ENCODE measurements around the gene SOX18.

SOX18 gene

DNA sequence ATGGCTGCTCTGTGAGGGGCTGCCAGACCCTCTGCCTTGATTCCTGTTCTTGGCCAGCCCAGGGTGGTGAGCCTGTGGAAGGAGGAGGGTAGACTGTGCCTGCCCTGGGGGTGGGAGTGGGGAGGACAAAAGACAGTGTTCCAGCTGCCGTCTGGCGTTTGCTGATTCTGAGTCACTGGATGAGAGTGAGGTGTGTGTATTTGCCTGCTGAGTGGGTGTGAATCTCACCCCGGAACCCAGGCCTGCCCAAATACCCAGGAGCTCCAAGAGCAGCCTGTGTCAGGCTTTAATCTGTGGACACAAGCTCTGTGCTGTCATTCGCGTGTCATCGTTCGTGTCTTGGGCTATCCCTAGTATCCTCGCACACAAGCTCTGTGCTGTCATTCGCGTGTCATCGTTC, 37.4 kb upstream of the SOX18 start:
- TF ChIP-seq PPARA (CRISPR knock-in tag; IDR thresholded peaks at IDR 0.05; ENCODE audit: borderline replicate concordance): no peak
- TF ChIP-seq ISL1 (CRISPR knock-in tag; IDR thresholded peaks at IDR 0.05): no peak
- no peak for TF ChIP-seq ZFP3 (CRISPR knock-in tag; IDR thresholded peaks at IDR 0.05)
- TF ChIP-seq BACH2 (CRISPR knock-in tag; IDR thresholded peaks at IDR 0.05; ENCODE audit: borderline replicate concordance): no peak
- TF ChIP-seq ARNTL (CRISPR knock-in tag; IDR thresholded peaks at IDR 0.05; ENCODE audit: borderline replicate concordance, low read depth): no peak
- TF ChIP-seq, protein P1, sequence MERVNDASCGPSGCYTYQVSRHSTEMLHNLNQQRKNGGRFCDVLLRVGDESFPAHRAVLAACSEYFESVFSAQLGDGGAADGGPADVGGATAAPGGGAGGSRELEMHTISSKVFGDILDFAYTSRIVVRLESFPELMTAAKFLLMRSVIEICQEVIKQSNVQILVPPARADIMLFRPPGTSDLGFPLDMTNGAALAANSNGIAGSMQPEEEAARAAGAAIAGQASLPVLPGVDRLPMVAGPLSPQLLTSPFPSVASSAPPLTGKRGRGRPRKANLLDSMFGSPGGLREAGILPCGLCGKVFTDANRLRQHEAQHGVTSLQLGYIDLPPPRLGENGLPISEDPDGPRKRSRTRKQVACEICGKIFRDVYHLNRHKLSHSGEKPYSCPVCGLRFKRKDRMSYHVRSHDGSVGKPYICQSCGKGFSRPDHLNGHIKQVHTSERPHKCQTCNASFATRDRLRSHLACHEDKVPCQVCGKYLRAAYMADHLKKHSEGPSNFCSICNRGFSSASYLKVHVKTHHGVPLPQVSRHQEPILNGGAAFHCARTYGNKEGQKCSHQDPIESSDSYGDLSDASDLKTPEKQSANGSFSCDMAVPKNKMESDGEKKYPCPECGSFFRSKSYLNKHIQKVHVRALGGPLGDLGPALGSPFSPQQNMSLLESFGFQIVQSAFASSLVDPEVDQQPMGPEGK (CRISPR knock-in tag; IDR thresholded peaks at IDR 0.05; ENCODE audit: borderline replicate concordance): no peak
- TF ChIP-seq RARB (CRISPR knock-in tag; IDR thresholded peaks at IDR 0.05): no peak
- TF ChIP-seq, protein P2, sequence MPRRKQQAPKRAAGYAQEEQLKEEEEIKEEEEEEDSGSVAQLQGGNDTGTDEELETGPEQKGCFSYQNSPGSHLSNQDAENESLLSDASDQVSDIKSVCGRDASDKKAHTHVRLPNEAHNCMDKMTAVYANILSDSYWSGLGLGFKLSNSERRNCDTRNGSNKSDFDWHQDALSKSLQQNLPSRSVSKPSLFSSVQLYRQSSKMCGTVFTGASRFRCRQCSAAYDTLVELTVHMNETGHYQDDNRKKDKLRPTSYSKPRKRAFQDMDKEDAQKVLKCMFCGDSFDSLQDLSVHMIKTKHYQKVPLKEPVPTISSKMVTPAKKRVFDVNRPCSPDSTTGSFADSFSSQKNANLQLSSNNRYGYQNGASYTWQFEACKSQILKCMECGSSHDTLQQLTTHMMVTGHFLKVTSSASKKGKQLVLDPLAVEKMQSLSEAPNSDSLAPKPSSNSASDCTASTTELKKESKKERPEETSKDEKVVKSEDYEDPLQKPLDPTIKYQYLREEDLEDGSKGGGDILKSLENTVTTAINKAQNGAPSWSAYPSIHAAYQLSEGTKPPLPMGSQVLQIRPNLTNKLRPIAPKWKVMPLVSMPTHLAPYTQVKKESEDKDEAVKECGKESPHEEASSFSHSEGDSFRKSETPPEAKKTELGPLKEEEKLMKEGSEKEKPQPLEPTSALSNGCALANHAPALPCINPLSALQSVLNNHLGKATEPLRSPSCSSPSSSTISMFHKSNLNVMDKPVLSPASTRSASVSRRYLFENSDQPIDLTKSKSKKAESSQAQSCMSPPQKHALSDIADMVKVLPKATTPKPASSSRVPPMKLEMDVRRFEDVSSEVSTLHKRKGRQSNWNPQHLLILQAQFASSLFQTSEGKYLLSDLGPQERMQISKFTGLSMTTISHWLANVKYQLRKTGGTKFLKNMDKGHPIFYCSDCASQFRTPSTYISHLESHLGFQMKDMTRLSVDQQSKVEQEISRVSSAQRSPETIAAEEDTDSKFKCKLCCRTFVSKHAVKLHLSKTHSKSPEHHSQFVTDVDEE (CRISPR knock-in tag; IDR thresholded peaks at IDR 0.05): no peak
- TF ChIP-seq GLIS3 (CRISPR knock-in tag; IDR thresholded peaks at IDR 0.05): no peak
- no peak for TF ChIP-seq ZFP30 (CRISPR knock-in tag; IDR thresholded peaks at IDR 0.05)
- TF ChIP-seq, protein P3, sequence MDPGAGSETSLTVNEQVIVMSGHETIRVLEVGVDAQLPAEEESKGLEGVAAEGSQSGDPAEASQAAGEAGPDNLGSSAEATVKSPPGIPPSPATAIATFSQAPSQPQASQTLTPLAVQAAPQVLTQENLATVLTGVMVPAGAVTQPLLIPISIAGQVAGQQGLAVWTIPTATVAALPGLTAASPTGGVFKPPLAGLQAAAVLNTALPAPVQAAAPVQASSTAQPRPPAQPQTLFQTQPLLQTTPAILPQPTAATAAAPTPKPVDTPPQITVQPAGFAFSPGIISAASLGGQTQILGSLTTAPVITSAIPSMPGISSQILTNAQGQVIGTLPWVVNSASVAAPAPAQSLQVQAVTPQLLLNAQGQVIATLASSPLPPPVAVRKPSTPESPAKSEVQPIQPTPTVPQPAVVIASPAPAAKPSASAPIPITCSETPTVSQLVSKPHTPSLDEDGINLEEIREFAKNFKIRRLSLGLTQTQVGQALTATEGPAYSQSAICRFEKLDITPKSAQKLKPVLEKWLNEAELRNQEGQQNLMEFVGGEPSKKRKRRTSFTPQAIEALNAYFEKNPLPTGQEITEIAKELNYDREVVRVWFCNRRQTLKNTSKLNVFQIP (CRISPR knock-in tag; IDR thresholded peaks at IDR 0.05; ENCODE audit: borderline replicate concordance, low read depth): no peak
- TF ChIP-seq SNAI2 (CRISPR knock-in tag; IDR thresholded peaks at IDR 0.05): no peak
- TF ChIP-seq ZC3H10 (CRISPR knock-in tag; IDR thresholded peaks at IDR 0.05): no peak
- no peak for TF ChIP-seq CSDC2 (CRISPR knock-in tag; IDR thresholded peaks at IDR 0.05)
- TF ChIP-seq OSR1 (CRISPR knock-in tag; IDR thresholded peaks at IDR 0.05): no peak
- TF ChIP-seq, protein P4, sequence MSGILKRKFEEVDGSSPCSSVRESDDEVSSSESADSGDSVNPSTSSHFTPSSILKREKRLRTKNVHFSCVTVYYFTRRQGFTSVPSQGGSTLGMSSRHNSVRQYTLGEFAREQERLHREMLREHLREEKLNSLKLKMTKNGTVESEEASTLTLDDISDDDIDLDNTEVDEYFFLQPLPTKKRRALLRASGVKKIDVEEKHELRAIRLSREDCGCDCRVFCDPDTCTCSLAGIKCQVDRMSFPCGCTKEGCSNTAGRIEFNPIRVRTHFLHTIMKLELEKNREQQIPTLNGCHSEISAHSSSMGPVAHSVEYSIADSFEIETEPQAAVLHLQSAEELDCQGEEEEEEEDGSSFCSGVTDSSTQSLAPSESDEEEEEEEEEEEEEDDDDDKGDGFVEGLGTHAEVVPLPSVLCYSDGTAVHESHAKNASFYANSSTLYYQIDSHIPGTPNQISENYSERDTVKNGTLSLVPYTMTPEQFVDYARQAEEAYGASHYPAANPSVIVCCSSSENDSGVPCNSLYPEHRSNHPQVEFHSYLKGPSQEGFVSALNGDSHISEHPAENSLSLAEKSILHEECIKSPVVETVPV (CRISPR knock-in tag; IDR thresholded peaks at IDR 0.05): no peak
- no peak for TF ChIP-seq TCF4 (CRISPR knock-in tag; IDR thresholded peaks at IDR 0.05; ENCODE audit: borderline replicate concordance)

DNA sequence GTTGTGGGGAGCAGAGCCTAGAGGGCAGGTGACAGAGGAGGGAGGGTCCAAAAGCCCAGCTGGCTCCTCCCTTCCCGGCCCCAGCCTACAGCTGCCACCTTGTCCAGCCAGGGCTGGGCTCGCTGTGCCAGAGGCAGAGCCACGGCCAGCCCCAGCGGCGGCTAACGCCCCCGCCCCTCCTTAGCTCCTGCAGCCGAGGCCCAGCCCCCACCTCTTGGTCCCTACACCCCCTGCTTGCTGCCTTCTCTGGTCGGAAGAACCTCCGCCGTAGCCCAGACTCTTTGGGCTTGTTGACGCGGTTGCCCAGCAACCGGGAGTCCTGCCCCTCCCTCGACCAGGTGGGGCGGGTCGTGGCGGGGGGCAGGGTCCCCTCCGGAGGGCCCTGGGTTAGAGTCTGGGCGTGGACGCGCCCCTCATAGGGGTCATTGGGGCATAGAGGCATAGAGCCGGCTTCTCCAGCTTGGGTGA, 35.3 kb upstream of the SOX18 start:
- ATAC-seq: no peak
- no peak for TF ChIP-seq RARB (CRISPR knock-in tag; IDR thresholded peaks at IDR 0.05)

More for the DNA sequence above, 37.4 kb upstream of the SOX18 start:
- no peak for ATAC-seq

DNA sequence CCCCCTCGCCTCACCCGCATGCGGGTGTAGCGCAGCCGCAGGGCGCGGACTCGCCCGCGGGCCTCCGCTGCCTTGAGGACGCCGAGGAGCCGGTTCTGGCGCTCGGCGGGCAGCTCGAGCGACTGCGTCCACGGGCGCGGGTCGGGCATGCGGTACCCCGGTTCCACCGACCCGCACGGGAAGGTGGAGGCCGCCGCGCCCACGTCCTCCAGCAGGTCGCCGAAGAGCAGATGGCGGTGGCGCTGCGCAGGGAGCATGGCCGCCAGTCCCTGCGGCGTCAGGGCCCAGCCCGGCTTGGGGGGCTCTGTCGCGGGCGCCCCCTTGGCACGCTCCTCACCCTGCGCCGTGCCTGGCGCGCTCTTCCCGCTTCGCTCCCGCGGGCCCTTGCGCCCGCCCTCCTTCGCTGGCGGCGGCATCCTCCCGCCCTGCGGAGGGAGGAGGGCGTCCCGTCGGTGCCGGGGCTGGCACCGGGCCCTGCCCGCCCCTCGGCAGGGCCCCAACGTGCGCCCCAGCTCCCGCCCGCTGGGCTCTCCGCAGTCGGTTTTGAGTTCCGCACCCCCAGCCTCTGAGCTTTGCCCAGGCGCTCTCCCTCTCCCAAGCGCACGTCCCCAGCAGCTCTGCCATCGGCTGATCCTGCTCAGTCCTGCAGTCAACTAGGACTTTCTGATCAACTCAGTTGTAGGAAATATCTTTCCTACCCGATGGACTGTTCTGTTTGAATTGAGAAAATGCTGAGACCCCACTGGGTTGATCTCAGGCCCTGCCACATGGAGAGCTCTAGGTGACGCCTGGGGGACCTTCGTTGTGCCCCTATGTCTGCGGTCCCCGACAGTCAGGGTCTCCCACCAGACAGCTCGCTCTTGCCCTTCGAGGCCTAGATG, 34.6 kb upstream of the SOX18 start, which contains the start of gene LKAAEAR1:
LKAAEAR1 (minus strand) TSS at position 595 of the 881 bp plus-strand sequence; CDS start at position 416, 179 bp downstream.
- no peak; the same call in 1 of the 3 replicates for ATAC-seq

More for the DNA sequence above, 34.6 kb upstream of the SOX18 start, which contains the start of gene LKAAEAR1:
- TF ChIP-seq ZNF8 (CRISPR knock-in tag; IDR thresholded peaks at IDR 0.05) (no peak), SNAI2 (CRISPR knock-in tag; IDR thresholded peaks at IDR 0.05) (no peak), ARNTL (CRISPR knock-in tag; IDR thresholded peaks at IDR 0.05; ENCODE audit: borderline replicate concordance, low read depth) (no peak), OSR1 (CRISPR knock-in tag; IDR thresholded peaks at IDR 0.05) (no peak)
- TF ChIP-seq, protein P4 (CRISPR knock-in tag; IDR thresholded peaks at IDR 0.05): no peak
